K562 (cell line): Measurements from ENCODE around the gene SLC19A1. TPM values are rescaled to one million over a fixed set of nuclear protein-coding genes. Genes with fewer than 3 reads are reported as not detected.

Source experiments
- GATAD2A ChIP-seq: fragments of 450-650 bp; IDR thresholded peaks from 2 replicates; pipeline ENCODE4 v1.6.1; 2017
- GTF2A2 ChIP-seq: IDR thresholded peaks from 2 replicates; pipeline ENCODE4 v1.6.1; 2016; ENCODE audit warnings: mild to moderate bottlenecking, missing genetic modification characterization, missing compliant biosample characterization
- JUN ChIP-seq, 2 experiments: sonication (generic) in 1 of 2; formaldehyde crosslinking in 1 of 2; IDR thresholded peaks; 2 replicates each; pipeline versions ENCODE4 v1.6.1 to v1.8.0; 2012 to 2022; ENCODE audit warnings: borderline replicate concordance in 2 of 2, mild to moderate bottlenecking in 2 of 2, improper control_type of control experiment in 1 of 2, low read depth in 1 of 2, low read length in 1 of 2, missing genetic modification reagents in 1 of 2
- KDM5B ChIP-seq: fragments of 200-600 bp; sonication (generic); IDR thresholded peaks from 2 replicates; pipeline ENCODE4 v1.6.1; 2012; ENCODE audit warnings: low read depth, mild to moderate bottlenecking, moderate library complexity, low read length, control low read depth, inconsistent platforms; ENCODE audit not compliant: insufficient replicate concordance
- POLR2G ChIP-seq: fragments of 200-400 bp; formaldehyde crosslinking; IDR thresholded peaks from 2 replicates; pipeline ENCODE4 v1.6.1; 2017; ENCODE audit warnings: low read depth, mild to moderate bottlenecking, antibody characterized with exemption, low read length, moderate library complexity
- SMC3 ChIP-seq: conservative IDR thresholded peaks from 2 replicates; pipeline ENCODE4 v1.6.1; 2011; ENCODE audit warnings: low read depth, low read length, improper control_type of control experiment; ENCODE audit not compliant: insufficient read depth
- SNIP1 ChIP-seq: fragments of 450-650 bp; IDR thresholded peaks from 2 replicates; pipeline ENCODE4 v1.7.1; 2017; ENCODE audit warnings: low read depth, mild to moderate bottlenecking
- polyA plus RNA-seq, 8 experiments: library from polyadenylated mRNA; depleted of rRNA in 4 of 8; stranded (reverse) in 5 of 8; unstranded in 3 of 8; fragments of >200 nt; fragmentation: Nextera tagmentation in 2 of 8; fragmentation: Illumina TruSeq in 1 of 8; extraction: Ambion mirVana in 2 of 8; extraction: Trizol in 1 of 8; gene quantifications; 2 replicates each; pipeline versions ENCODE4 v1.2.1 to v1.2.3, GENCODE V29; 2011 to 2014; ENCODE audit warnings: inconsistent platforms in 1 of 8, missing spikeins in 1 of 8
- total RNA-seq, 7 experiments: library from RNA; depleted of rRNA in 6 of 7; stranded (reverse); fragments of >200 nt in 6 of 7; fragmentation: Illumina TruSeq in 2 of 7; extraction: Trizol in 2 of 7; gene quantifications; 2 replicates each; pipeline versions ENCODE4 v1.2.1 to v1.2.3, GENCODE V29; 2011 to 2021; ENCODE audit warnings: low replicate concordance in 1 of 7
- TF ChIP-seq, protein P1 (sequence below): fragments of 250-450 bp; sonication (Bioruptor Pico); IDR thresholded peaks from 2 replicates; pipeline ENCODE4 v1.8.0; 2022; ENCODE audit warnings: inconsistent platforms
- TF ChIP-seq, protein P2 (sequence below): fragments of 250-450 bp; sonication (Bioruptor Pico); IDR thresholded peaks from 2 replicates; pipeline ENCODE4 v1.8.0; 2022; ENCODE audit warnings: moderate library complexity, mild to moderate bottlenecking, inconsistent platforms
- TF ChIP-seq, protein P3 (sequence below): fragments of 250-450 bp; sonication (Bioruptor Pico); IDR thresholded peaks from 2 replicates; pipeline ENCODE4 v1.4.0; 2020; ENCODE audit warnings: mild to moderate bottlenecking, moderate library complexity, borderline replicate concordance
- TF ChIP-seq, protein P4 (sequence below): sonication (generic); formaldehyde crosslinking; IDR thresholded peaks from 2 replicates; pipeline ENCODE4 v1.8.0; 2022; ENCODE audit warnings: missing genetic modification reagents, mild to moderate bottlenecking, moderate library complexity, borderline replicate concordance
- TF ChIP-seq, protein P5 (sequence below): sonication (generic); formaldehyde crosslinking; IDR thresholded peaks from 2 replicates; pipeline ENCODE4 v1.8.1; 2022; ENCODE audit warnings: missing genetic modification reagents

SLC19A1 gene
- total and polyA plus RNA-seq, 9 of the 15 experiments (the other 6 are each of a cell fraction or from before 2014, with no cell fraction given), result 0.65 to 88.7 (median 12.0) TPM

DNA sequence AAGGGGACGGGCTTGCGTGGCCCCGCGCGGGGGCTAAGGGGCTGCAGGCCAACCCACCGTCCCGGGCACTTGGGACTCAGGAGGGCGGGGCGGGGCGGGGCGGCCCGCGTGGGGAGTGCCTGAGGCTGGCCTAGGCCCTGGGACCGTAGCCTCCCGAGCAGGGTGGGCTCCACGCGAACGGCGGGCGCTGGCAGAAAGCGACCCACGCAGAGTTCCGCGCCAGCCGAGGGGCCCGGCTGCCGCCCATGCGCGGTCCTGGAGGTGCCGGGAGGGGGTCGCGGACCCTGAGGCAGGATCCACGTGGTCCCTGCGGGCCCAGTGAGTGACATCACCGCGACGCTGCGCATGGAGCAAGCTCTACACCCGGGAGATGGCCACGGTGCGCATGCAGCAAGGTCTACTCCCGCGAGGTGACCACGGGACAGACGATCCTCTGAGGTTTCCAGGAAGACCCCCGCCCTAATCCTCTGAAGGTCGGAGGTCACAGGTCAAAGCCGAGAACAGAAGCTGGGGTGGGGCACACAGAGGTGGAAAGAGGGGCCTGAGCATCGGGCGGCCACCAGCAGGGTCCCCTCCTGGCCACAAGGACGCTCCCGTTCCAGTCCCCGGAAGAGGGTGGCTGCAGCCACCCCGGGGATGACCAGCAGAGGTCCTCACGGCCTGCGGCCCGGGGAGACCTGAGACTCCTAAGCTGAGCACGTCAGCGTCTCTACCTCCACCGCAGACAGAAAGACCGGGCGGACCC, 13.5 kb upstream of the SLC19A1 start (continued):
- TF ChIP-seq, protein P1, sequence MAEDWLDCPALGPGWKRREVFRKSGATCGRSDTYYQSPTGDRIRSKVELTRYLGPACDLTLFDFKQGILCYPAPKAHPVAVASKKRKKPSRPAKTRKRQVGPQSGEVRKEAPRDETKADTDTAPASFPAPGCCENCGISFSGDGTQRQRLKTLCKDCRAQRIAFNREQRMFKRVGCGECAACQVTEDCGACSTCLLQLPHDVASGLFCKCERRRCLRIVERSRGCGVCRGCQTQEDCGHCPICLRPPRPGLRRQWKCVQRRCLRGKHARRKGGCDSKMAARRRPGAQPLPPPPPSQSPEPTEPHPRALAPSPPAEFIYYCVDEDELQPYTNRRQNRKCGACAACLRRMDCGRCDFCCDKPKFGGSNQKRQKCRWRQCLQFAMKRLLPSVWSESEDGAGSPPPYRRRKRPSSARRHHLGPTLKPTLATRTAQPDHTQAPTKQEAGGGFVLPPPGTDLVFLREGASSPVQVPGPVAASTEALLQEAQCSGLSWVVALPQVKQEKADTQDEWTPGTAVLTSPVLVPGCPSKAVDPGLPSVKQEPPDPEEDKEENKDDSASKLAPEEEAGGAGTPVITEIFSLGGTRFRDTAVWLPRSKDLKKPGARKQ (CRISPR knock-in tag), result no peak
- TF ChIP-seq, protein P2, sequence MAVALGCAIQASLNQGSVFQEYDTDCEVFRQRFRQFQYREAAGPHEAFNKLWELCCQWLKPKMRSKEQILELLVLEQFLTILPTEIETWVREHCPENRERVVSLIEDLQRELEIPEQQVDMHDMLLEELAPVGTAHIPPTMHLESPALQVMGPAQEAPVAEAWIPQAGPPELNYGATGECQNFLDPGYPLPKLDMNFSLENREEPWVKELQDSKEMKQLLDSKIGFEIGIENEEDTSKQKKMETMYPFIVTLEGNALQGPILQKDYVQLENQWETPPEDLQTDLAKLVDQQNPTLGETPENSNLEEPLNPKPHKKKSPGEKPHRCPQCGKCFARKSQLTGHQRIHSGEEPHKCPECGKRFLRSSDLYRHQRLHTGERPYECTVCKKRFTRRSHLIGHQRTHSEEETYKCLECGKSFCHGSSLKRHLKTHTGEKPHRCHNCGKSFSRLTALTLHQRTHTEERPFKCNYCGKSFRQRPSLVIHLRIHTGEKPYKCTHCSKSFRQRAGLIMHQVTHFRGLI (CRISPR knock-in tag), result no peak
- 0 out of 2 replicates have a peak, but pooled peaks have one; percentile 34 for TF ChIP-seq JUN (IDR thresholded peaks at IDR 0.05; ENCODE audit: borderline replicate concordance, low read depth, low read length)
- TF ChIP-seq JUN (CRISPR knock-in tag; IDR thresholded peaks at IDR 0.05; ENCODE audit: borderline replicate concordance), result peak; percentile 90; the same call in 1 of the 2 replicates
- no peak for TF ChIP-seq GATAD2A
- TF ChIP-seq GTF2A2 (tag), result no peak
- TF ChIP-seq KDM5B, result no peak
- TF ChIP-seq, protein P3, sequence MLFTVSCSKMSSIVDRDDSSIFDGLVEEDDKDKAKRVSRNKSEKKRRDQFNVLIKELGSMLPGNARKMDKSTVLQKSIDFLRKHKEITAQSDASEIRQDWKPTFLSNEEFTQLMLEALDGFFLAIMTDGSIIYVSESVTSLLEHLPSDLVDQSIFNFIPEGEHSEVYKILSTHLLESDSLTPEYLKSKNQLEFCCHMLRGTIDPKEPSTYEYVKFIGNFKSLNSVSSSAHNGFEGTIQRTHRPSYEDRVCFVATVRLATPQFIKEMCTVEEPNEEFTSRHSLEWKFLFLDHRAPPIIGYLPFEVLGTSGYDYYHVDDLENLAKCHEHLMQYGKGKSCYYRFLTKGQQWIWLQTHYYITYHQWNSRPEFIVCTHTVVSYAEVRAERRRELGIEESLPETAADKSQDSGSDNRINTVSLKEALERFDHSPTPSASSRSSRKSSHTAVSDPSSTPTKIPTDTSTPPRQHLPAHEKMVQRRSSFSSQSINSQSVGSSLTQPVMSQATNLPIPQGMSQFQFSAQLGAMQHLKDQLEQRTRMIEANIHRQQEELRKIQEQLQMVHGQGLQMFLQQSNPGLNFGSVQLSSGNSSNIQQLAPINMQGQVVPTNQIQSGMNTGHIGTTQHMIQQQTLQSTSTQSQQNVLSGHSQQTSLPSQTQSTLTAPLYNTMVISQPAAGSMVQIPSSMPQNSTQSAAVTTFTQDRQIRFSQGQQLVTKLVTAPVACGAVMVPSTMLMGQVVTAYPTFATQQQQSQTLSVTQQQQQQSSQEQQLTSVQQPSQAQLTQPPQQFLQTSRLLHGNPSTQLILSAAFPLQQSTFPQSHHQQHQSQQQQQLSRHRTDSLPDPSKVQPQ (CRISPR knock-in tag), result no peak
- TF ChIP-seq POLR2G, result peak; percentile 75
- TF ChIP-seq, protein P4, sequence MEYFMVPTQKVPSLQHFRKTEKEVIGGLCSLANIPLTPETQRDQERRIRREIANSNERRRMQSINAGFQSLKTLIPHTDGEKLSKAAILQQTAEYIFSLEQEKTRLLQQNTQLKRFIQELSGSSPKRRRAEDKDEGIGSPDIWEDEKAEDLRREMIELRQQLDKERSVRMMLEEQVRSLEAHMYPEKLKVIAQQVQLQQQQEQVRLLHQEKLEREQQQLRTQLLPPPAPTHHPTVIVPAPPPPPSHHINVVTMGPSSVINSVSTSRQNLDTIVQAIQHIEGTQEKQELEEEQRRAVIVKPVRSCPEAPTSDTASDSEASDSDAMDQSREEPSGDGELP (CRISPR knock-in tag), result peak; percentile 61; the same call in 1 of the 2 replicates
- TF ChIP-seq, protein P5, sequence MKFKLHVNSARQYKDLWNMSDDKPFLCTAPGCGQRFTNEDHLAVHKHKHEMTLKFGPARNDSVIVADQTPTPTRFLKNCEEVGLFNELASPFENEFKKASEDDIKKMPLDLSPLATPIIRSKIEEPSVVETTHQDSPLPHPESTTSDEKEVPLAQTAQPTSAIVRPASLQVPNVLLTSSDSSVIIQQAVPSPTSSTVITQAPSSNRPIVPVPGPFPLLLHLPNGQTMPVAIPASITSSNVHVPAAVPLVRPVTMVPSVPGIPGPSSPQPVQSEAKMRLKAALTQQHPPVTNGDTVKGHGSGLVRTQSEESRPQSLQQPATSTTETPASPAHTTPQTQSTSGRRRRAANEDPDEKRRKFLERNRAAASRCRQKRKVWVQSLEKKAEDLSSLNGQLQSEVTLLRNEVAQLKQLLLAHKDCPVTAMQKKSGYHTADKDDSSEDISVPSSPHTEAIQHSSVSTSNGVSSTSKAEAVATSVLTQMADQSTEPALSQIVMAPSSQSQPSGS (CRISPR knock-in tag), result peak; percentile 87; the same call in 1 of the 2 replicates
- TF ChIP-seq SNIP1, result no peak
- peak; percentile 70 for TF ChIP-seq SMC3
